HUES48 (cell line): ENCODE results near the gene KRTAP3-3.

Source experiments
- H3K27ac ChIP-seq: one replicate; pipeline ENCODE4 v1.7.0; 2013; ENCODE audit warnings: low read depth, low read length, inconsistent platforms
- H3K27me3 ChIP-seq: 2 replicates; pipeline ENCODE4 v1.6.1; 2013; ENCODE audit warnings: mild to moderate bottlenecking, low read length; ENCODE audit not compliant: control insufficient read depth, insufficient read depth
- H3K36me3 ChIP-seq: 2 replicates; pipeline ENCODE4 v1.6.1; 2013; ENCODE audit warnings: low read length; ENCODE audit not compliant: control insufficient read depth, insufficient read depth
- H3K4me1 ChIP-seq: 2 replicates; pipeline ENCODE4 v1.6.1; 2013; ENCODE audit warnings: mild to moderate bottlenecking, low read length; ENCODE audit not compliant: control insufficient read depth, insufficient read depth
- H3K4me3 ChIP-seq: 2 replicates; pipeline ENCODE4 v1.5.1; 2013; ENCODE audit warnings: mild to moderate bottlenecking, low read depth, low read length
- H3K9ac ChIP-seq: 2 replicates; pipeline ENCODE4 v1.6.1; 2013; ENCODE audit warnings: mild to moderate bottlenecking, low read depth, low read length, moderate library complexity
- H3K9me3 ChIP-seq: 2 replicates; pipeline ENCODE4 v1.6.1; 2013; ENCODE audit warnings: low read length; ENCODE audit not compliant: control insufficient read depth, insufficient read depth

Gene KRTAP3-3

DNA sequence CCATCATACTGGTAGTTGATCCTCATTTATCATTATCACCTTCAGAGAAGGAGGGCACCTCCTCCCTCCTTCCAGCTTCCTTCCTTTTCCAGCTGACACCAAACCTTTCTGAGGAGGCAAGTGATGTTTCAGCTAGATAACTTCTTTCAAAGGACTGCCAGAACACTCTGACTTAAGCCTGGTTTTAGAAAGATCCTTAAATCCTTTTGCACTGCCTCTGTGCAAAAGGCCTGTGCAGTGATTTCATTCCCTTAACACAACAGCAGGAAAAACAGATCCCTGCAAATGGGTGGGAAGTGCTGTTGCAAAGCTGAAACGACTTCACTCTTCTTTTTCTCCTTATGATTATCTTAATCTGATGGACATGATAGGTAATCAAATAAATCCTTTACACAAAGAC is 49.4 kb downstream of the KRTAP3-3 start:
- no peaks in the 10 kb centered on the region for H3K9me3 ChIP-seq
- H3K4me3 ChIP-seq: no peak overlapping the region
- no peak overlapping the region for H3K27ac ChIP-seq
- H3K27me3 ChIP-seq: no peaks in the 10 kb centered on the region
- H3K36me3 ChIP-seq: no peaks in the 10 kb centered on the region
- no peaks in the 10 kb centered on the region for H3K4me1 ChIP-seq
- H3K9ac ChIP-seq: no peak overlapping the region
